Glutamatergic neuron (in vitro differentiated cells): ENCODE data around the gene HNF4A. TPM values are rescaled to one million over a fixed set of nuclear protein-coding genes. Genes with fewer than 3 reads are reported as not detected.

Experiments used
- DNase-seq: peaks from one replicate; pipeline ENCODE4 v3.0.0; 2022
- H3K27ac Mint-ChIP-seq: one replicate; pipeline ENCODE4 v1.8.0; 2020; ENCODE audit warnings: mild to moderate bottlenecking, mixed read lengths, inconsistent platforms; ENCODE audit not compliant: unreplicated experiment
- H3K27me3 Mint-ChIP-seq: one replicate; pipeline ENCODE4 v1.8.0; 2020; ENCODE audit warnings: mild to moderate bottlenecking, moderate library complexity, mixed read lengths, inconsistent platforms; ENCODE audit not compliant: unreplicated experiment
- H3K36me3 Mint-ChIP-seq: one replicate; pipeline ENCODE4 v1.8.0; 2020; ENCODE audit warnings: mild to moderate bottlenecking, mixed read lengths, inconsistent platforms; ENCODE audit not compliant: unreplicated experiment
- H3K4me1 Mint-ChIP-seq: one replicate; pipeline ENCODE4 v1.8.0; 2020; ENCODE audit warnings: mild to moderate bottlenecking, low read depth, mixed read lengths, inconsistent platforms; ENCODE audit not compliant: unreplicated experiment
- H3K4me3 Mint-ChIP-seq: one replicate; pipeline ENCODE4 v1.8.0; 2020; ENCODE audit warnings: mild to moderate bottlenecking, mixed read lengths, inconsistent platforms; ENCODE audit not compliant: unreplicated experiment
- H3K9me3 Mint-ChIP-seq: one replicate; pipeline ENCODE4 v1.8.0; 2020; ENCODE audit warnings: mild to moderate bottlenecking, moderate library complexity, mixed read lengths, inconsistent platforms; ENCODE audit not compliant: unreplicated experiment
- CTCF ChIP-seq: fragments of 200-600 bp; sonication (generic); IDR thresholded peaks from one replicate; pipeline ENCODE4 v1.5.0; 2021; ENCODE audit not compliant: partially characterized antibody, unreplicated experiment
- total RNA-seq: library from RNA; stranded (reverse); fragmentation: NEBNext Ultra II Directional; extraction: Animal tissue kit (Norgen Biotek cat#: 25700); gene quantifications from one replicate; pipeline ENCODE4 v1.2.1, GENCODE V29; 2021; ENCODE audit not compliant: unreplicated experiment

Gene HNF4A
- total RNA-seq, 1 donor from 2014 or later = not detected

- Mint-ChIP-seq H3K4me3 (no peak overlapping the region), H3K4me1 (no peaks in the 10 kb centered on the region), H3K36me3 (peaks cover 5% of the 10 kb centered on the region), H3K9me3 (peaks cover 6% of the 10 kb centered on the region), H3K27ac (no peak overlapping the region), H3K27me3 (peaks cover 5% of the 10 kb centered on the region)
- no peak for DNase-seq
- no peak for TF ChIP-seq CTCF
These were observed 50.5 kb downstream of the HNF4A start for GRCh38 chr20:44405785-44406571.

DNA sequence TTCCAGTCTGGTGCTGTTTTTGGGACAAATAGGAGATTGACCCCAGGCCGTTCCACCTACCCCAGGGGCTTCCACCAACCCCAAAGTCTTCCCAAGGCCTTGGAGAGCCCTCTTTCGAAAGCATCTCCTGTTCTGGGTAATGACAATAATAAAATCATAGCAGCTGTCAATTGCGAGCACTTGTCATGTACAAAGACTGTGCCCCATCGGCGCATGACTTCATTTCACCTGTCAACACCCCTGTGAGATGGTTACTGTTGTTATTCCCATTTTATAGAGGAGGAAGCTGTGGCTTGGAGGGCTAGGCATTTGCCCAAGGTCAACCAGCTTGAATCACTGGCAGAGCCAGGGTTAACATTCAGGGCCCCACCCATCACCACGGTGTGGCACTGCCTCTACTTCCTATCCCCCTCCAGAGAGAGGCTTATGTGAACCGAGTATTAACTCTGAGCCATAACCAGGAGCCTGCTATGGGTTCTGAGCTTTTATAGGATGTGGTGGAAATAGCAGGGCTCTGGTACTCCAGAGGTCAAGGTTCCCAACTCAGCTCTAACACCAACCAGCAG lies 51.2 kb downstream of the HNF4A start:
- Mint-ChIP-seq H3K27ac (no peak overlapping the region), H3K4me3 (no peak overlapping the region), H3K36me3 (peaks cover 5% of the 10 kb centered on the region), H3K4me1 (no peaks in the 10 kb centered on the region), H3K27me3 (peaks cover 5% of the 10 kb centered on the region), H3K9me3 (peaks cover 6% of the 10 kb centered on the region)
- no peak for DNase-seq
- TF ChIP-seq CTCF = no peak

- Mint-ChIP-seq H3K9me3 (peaks cover 6% of the 10 kb centered on the region), H3K27ac (no peak overlapping the region), H3K36me3 (peaks cover 5% of the 10 kb centered on the region), H3K4me3 (no peak overlapping the region), H3K27me3 (peaks cover 7% of the 10 kb centered on the region), H3K4me1 (peaks cover 2% of the 10 kb centered on the region)
- DNase-seq = no peak
- TF ChIP-seq CTCF = no peak
These were observed 52.1 kb downstream of the HNF4A start for GRCh38 chr20:44407402-44408184.

DNA sequence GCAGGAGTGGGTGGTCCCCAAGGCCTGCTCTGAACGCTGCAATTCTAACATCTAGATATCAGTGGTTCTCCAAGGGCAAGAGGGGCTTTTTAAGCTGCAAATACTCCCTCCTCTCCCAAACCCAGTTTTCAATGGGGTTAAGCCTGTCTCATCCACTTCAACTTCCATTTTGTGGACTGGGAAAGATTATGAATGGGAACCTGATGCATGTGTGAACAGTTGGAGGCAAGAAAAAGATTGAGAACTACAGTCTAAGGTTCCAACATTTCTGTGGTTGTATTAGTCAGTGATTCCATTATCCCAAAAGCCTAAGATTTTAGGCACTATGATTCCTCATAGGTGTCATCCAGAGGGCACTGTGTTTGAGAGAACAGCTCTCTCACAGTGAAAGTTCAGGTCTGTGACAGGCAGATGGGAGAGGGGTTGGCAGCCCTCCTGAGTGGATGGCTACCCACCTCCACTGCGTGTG lies 53.7 kb downstream of the HNF4A start:
- Mint-ChIP-seq H3K4me1 (peaks cover 2% of the 10 kb centered on the region), H3K4me3 (no peak overlapping the region), H3K27me3 (peaks cover 7% of the 10 kb centered on the region), H3K9me3 (peaks cover 6% of the 10 kb centered on the region), H3K36me3 (peaks cover 3% of the 10 kb centered on the region), H3K27ac (no peak overlapping the region)
- no peak for DNase-seq
- TF ChIP-seq CTCF = no peak

GRCh38 chr20:44410583-44411019 lies 55.1 kb downstream of the HNF4A start:
- DNase-seq = no peak
- TF ChIP-seq CTCF = no peak
- Mint-ChIP-seq H3K27ac (no peak overlapping the region), H3K27me3 (peaks cover 5% of the 10 kb centered on the region), H3K9me3 (peaks cover 5% of the 10 kb centered on the region), H3K4me3 (no peak overlapping the region), H3K36me3 (no peaks in the 10 kb centered on the region), H3K4me1 (peaks cover 2% of the 10 kb centered on the region)
